Fibroblast of skin of back (primary cell): ENCODE results near the gene FRS2.

Source experiments
- DNase-seq: peaks from one replicate; pipeline ENCODE4 v3.0.0-alpha.2; 2013

FRS2 gene

GRCh38 chr12:69529021-69529420 is 58.8 kb downstream of the FRS2 start:
- DNase-seq = no peak

DNA sequence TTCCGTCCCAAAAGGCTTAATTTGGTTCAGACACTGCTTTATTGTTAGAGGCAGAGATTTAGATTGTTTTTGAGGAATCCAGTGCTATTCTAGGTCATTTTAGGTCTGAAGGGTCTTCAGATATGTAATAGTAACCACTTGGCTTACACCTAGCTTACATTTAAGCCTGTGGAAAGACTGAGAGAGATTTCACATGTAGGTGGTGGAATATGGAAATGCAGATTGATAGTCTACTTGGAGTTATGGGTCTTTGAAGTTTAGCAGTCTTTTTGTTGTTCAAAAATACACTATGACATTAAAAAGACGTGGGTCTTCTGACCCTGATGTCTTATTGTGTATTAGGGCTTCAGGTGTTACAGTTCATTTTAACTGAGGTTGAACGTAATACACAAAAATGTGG is 63.7 kb downstream of the FRS2 start:
- no peak for DNase-seq

GRCh38 chr12:69534389-69534822 is 64.2 kb downstream of the FRS2 start:
- DNase-seq = peak; percentile 98

DNA sequence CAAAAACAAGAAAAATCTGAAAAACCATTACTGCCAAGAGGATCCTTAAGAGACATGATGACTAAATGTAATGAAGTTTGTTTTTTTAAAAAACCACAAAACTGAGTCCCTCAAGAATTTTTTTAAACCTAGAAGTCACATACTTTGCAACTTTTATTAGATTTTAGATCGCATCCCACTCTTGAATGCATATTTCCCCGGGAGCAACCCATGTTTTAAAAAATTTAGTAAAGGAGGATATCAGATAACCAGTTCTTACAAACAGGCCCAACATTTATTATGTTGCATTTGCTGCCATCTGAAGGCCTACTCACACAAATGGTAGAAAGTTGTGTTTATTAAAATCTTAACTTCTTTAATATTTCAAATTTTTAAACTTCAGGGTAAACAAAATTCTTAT is 70.8 kb downstream of the FRS2 start:
- DNase-seq = peak; percentile 82

DNA sequence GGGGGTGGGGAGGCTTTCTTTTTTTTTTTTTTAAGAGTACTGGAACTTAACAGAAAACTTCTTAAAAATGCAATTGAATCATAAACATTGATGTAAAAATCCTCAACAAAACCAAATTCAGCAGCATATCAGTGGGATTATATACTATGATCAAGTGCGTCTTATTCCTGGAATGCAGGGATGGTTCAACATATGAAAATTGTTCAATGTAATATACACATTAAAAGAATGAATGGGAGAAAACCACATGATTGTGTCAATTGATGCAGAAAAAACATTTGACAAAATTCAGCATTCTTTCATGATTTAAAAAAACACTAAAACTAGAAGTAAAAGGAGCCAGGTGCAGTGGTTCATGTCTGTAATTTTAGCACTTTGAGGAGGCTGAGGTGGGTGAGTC is 73.9 kb downstream of the FRS2 start:
- DNase-seq = no peak

- DNase-seq = peak; percentile 36
These were observed 74.9 kb downstream of the FRS2 start for GRCh38 chr12:69545081-69545480.

DNA sequence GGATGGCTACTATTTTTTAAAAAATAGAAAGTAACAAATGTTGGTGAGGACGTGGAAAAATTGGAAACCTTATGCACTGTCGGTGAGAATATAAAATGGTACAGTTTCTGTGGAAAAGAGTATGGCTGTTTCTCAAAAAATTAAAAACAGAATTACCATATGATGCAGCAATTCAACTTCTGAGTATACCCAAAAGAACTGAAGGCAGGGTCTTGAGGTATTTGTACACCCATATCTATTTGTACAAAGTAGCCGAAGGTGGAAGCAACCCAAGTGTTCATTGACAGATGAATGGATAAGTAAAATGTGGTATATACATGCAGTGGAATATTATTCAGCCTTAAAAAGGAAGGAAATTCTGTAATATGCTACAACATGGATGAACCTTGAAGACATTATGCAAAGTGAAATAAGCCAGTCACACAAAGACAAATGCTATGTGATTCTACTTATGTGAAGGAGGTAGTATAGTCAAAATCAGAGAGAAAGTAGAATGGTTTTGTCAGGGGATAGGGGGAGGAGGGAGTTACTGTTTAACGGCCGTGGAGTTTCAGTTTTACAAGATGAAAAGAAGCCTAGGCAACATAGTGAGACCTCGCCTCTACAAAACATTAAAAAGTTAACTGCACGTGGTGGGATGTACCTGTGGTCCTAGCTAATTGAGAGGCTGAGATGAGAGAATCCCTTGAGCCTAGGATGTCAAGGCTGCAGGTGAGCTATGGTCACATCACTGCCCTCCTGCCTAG is 76.7 kb downstream of the FRS2 start:
- no peak for DNase-seq

GRCh38 chr12:69548687-69549086 is 78.5 kb downstream of the FRS2 start:
- no peak for DNase-seq

- no peak for DNase-seq
These were observed 80.6 kb downstream of the FRS2 start for GRCh38 chr12:69550569-69551350.

GRCh38 chr12:69553628-69554248 is 83.5 kb downstream of the FRS2 start:
- DNase-seq = peak; percentile 32

- DNase-seq = peak; percentile 97
These were observed 85.3 kb downstream of the FRS2 start for GRCh38 chr12:69555461-69555860.

DNA sequence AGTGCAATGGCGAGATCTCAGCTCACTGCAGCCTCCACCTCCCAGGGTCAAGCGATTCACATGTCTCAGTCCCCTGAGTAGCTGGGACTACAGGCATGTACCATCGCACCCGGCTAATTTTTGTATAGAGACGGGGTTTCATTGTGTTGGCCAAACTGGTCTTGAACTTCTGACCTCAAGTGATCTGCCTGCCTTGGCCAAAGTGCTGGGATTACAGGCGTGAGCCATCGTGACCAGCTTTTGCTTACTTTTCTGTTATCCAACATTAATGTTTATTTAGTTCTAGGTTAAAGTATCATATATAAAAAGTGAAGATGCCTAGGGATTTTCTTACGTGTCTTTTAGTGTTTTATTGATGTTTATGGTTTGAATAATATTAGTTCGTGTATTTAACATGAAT is 86.2 kb downstream of the FRS2 start:
- no peak for DNase-seq

DNA sequence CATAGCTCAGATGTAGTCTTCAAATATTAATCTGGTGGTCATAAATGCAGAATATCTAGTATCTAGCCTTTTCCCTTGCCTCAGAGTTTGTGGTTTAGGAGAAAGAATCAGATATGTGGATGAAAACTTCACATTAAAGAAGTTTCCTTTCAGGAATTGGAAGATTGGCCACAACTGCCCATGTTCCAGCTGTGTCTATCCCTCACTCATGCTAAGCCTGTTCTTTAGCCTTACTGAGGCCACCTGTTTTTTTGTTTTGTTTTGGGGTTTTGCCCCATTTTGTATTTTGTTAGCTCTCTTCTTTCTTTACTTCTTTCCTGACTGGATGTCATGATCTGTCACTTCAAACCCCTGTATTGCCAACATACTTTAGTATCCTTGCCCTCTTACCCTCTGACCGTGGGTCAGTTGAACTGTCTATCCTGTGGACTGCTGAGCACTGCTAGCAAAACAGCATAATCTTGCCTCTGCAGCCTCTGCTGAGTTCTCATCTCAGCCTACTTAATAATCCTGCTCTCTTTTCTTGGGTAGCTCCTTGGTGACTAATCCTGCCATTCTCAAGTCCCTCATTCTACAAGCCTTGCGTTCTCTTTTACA is 93.1 kb downstream of the FRS2 start:
- DNase-seq = no peak

- DNase-seq = no peak
These were observed 96.4 kb downstream of the FRS2 start for GRCh38 chr12:69566603-69567002.

GRCh38 chr12:69569236-69569635 is 99.0 kb downstream of the FRS2 start:
- DNase-seq = peak; percentile 46

- DNase-seq = peak; percentile 88
These were observed 99.9 kb downstream of the FRS2 start for GRCh38 chr12:69570000-69570516.

- peak; percentile 58 for DNase-seq
These were observed 100.6 kb downstream of the FRS2 start for GRCh38 chr12:69570545-69571399.

DNA sequence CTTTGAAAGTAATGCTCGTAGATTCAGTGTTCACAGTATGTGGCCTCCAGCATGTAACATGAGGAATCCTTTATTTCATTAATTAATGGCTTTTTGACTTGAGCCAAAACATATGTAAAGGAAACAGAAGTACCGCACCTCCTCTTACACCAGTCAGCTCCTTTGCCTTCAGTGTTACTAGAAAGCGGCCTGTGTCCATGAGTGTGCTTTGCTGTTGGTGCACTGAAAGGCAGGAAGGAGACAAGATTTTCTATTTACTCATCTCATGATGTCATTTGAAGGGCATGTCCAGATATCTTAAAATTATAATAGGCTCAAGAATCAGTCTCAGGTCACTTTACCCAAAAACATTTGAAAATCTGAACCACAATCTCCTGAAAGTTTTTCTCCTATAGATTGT is 105.2 kb downstream of the FRS2 start:
- DNase-seq = peak; percentile 28

DNA sequence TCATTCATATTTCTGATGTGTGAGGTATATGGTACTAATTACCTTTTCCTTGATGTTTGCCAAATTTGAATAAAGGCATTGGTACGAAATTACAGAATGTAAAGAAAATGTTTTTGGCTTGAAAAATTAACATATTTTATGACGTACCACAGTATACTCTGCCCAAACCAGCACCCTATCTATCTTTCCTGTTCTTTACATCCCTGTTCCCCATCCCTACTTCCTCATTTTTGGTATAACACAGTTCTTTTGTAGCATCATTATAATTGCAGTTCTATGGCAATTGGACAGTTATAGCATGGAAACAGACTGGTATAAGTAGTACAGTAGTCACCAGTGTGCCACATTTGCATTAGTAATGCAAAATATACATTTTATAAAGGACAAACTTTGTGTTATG is 108.1 kb downstream of the FRS2 start:
- no peak for DNase-seq

DNA sequence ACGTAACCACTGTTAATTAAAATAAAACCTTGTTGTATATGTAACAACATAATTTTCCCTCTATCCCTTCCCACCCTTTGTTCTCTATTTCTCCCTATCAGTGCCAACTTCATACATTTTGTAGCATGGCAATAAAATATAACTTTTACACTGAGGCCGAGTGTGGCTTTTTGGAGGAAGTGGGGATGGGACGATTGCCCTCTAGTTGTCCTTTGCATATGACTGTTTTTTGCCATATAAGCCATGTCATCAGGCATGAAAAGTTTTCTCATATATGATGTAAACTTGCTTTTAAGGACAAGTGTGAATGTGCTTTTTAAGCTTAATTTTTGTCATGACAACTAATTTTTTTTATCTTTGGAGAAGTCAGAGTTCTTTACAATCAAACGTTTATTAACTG is 108.8 kb downstream of the FRS2 start:
- no peak for DNase-seq

GRCh38 chr12:69580074-69580473 is 109.9 kb downstream of the FRS2 start:
- no peak for DNase-seq

DNA sequence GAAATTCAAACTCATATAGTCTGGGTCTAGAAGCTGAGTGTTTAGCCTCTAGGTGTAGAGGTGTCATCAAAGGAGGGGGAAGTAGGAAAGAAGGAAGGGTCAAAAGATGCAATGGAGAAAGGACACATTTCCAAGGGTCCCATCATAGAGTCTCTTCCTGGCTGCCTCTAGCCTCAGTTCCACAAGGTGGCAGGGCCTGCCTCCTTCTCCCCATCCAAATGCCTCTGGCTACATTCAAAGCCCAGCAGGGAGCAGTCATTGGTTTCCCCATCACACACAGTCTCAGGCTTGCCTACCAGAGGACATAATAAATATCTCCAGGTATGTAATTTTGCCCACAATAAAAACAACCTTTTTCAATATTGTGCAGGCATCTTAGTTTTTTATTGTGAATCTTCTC is 113.0 kb downstream of the FRS2 start:
- DNase-seq = peak; percentile 8
